ENCODE data around the gene DPH6. TPM values are rescaled to one million over a fixed set of nuclear protein-coding genes. Genes with fewer than 3 reads are reported as not detected.

Gene DPH6
- total and polyA plus RNA-seq, 12 donors, result 5.0 to 42.0 (median 15.7) TPM

GRCh38 chr15:35437157-35437556 lies 108.8 kb downstream of the DPH6 start:
- TF ChIP-seq, protein P1, sequence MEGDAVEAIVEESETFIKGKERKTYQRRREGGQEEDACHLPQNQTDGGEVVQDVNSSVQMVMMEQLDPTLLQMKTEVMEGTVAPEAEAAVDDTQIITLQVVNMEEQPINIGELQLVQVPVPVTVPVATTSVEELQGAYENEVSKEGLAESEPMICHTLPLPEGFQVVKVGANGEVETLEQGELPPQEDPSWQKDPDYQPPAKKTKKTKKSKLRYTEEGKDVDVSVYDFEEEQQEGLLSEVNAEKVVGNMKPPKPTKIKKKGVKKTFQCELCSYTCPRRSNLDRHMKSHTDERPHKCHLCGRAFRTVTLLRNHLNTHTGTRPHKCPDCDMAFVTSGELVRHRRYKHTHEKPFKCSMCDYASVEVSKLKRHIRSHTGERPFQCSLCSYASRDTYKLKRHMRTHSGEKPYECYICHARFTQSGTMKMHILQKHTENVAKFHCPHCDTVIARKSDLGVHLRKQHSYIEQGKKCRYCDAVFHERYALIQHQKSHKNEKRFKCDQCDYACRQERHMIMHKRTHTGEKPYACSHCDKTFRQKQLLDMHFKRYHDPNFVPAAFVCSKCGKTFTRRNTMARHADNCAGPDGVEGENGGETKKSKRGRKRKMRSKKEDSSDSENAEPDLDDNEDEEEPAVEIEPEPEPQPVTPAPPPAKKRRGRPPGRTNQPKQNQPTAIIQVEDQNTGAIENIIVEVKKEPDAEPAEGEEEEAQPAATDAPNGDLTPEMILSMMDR (IDR thresholded peaks at IDR 0.05), result no peak
- TF ChIP-seq POLR2A (IDR thresholded peaks at IDR 0.05), result no peak
- Histone ChIP-seq H3K4me3 (no peak overlapping the region), H3K36me3 (replicated peaks in 1 of 2) (no peaks in the 10 kb centered on the region), H3K27ac (no peak overlapping the region), H3K27me3 (no peaks in the 10 kb centered on the region), H3K4me1 (replicated peaks in 1 of 2) (no peaks in the 10 kb centered on the region), H3K9me3 (replicated peaks in 1 of 3) (no peaks in the 10 kb centered on the region)
- WGBS, 4 donors, result 85 to 97% (median 90%) methylated on average over 5 of the region's 5 CpGs
- no peak for DNase-seq
- intact Hi-C loops (cut with DNase I), result no loop called here

GRCh38 chr15:35436422-35436821 lies 109.5 kb downstream of the DPH6 start:
- DNase-seq, result no peak
- H3K9me3 ChIP-seq (replicated peaks in 1 of 3), result no peaks in the 10 kb centered on the region

DNA sequence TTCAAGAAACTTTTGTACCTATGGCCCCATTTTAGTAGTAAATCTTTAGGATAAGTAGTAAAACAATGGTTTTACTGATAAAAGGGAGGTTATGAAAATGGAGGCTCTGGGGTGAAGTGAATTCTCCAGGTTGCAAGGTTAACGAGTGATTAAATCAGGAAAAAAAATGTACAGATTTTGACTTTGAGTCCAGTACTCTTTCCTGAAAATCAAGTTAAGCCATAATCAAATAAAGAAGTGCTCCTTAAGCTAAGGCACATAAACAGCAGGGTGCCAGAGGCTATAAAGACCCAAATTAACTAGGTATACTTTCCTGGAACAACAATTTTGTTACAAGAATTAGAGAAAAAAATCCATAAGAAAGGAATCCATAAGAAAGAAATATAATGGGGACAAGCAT lies 114.7 kb downstream of the DPH6 start:
- WGBS, 4 donors, result 93 to 99% (median 97%) methylated on average over 1 of the region's 1 CpG
- H3K27me3 ChIP-seq, result no peaks in the 10 kb centered on the region
- peaks cover 0 to 8% of the 10 kb centered on the region in 2 donors for H3K4me1 ChIP-seq (replicated peaks in 1 of 2)
- intact Hi-C loops (cut with DNase I), result no loop called here
- no peak for TF ChIP-seq POLR2A (IDR thresholded peaks at IDR 0.05)
- TF ChIP-seq, protein P1 (IDR thresholded peaks at IDR 0.05), result no peak
- peaks cover 0 to 3% (median 0%) of the 10 kb centered on the region in 3 donors for H3K9me3 ChIP-seq (replicated peaks in 1 of 3)
- H3K4me3 ChIP-seq, result no peak overlapping the region
- H3K36me3 ChIP-seq (replicated peaks in 1 of 2), result no peaks in the 10 kb centered on the region
- no peak for DNase-seq
- no peak overlapping the region for H3K27ac ChIP-seq

More at GRCh38 chr15:35436422-35436821, 109.5 kb downstream of the DPH6 start:
- Histone ChIP-seq H3K27ac (no peak overlapping the region), H3K4me1 (replicated peaks in 1 of 2) (no peaks in the 10 kb centered on the region), H3K4me3 (no peak overlapping the region), H3K27me3 (no peaks in the 10 kb centered on the region), H3K36me3 (replicated peaks in 1 of 2) (no peaks in the 10 kb centered on the region)
- TF ChIP-seq, protein P1 (IDR thresholded peaks at IDR 0.05), result no peak
- TF ChIP-seq POLR2A (IDR thresholded peaks at IDR 0.05), result no peak
- intact Hi-C loops (cut with DNase I), result no loop called here
- 96 to 98% (median 97%) methylated on average over 4 of the region's 4 CpGs for WGBS, 4 donors

- Histone ChIP-seq H3K9me3 (replicated peaks in 1 of 3) (peaks cover 0 to 3% (median 0%) of the 10 kb centered on the region in 3 donors), H3K27me3 (no peaks in the 10 kb centered on the region), H3K4me1 (replicated peaks in 1 of 2) (peaks cover 0 to 8% of the 10 kb centered on the region in 2 donors), H3K27ac (no peak overlapping the region), H3K36me3 (replicated peaks in 1 of 2) (no peaks in the 10 kb centered on the region), H3K4me3 (no peak overlapping the region)
- intact Hi-C loops (cut with DNase I), result no loop called here
- TF ChIP-seq, protein P1 (IDR thresholded peaks at IDR 0.05), result no peak
- no peak for TF ChIP-seq POLR2A (IDR thresholded peaks at IDR 0.05)
- DNase-seq, result no peak
Observed at GRCh38 chr15:35430301-35430700, 115.7 kb downstream of the DPH6 start.
